ENCODE measurements around the gene TACR1. TPM values are rescaled to one million over a fixed set of nuclear protein-coding genes. Genes with fewer than 3 reads are reported as not detected.
A peak's percentile ranks its signal among the peaks of the same experiment; 100 is the strongest.

TACR1 gene
- total and polyA plus RNA-seq, 2 of the 4 experiments (the other 2 are of a cell fraction) = under 0.01 to 0.09 TPM

GRCh38 chr2:75053484-75054112 lies 145.7 kb downstream of the TACR1 start (continued):
- TF ChIP-seq SMC3 (IDR thresholded peaks at IDR 0.05; ENCODE audit: low read depth, low read length) = peak; percentile 47

GRCh38 chr2:75047992-75048625 lies 151.2 kb downstream of the TACR1 start:
- no peak overlapping the region for H3K4me3 ChIP-seq (ENCODE audit: insufficient read depth, low read depth, low read length)
- no peak overlapping the region for H2AK9ac ChIP-seq (replicated peaks; ENCODE audit: low read depth, low read length, poor library complexity)
- H3K14ac ChIP-seq (replicated peaks; ENCODE audit: low read depth, low read length) = peak overlapping the region; percentile 67
- BruUV-seq (replicated peaks) = no TSS peak
- peaks cover 7% of the 10 kb centered on the region; the same call in 1 of the 2 replicates for H4K20me1 ChIP-seq (ENCODE audit: insufficient read depth, low read length)
- TF ChIP-seq FOS (IDR thresholded peaks at IDR 0.05; ENCODE audit: low read depth, low read length) = peak; percentile 60
- TF ChIP-seq MAZ (IDR thresholded peaks at IDR 0.05; ENCODE audit: borderline replicate concordance, low read depth, low read length) = no peak
- DNase-seq (peak; percentile 69), ATAC-seq (ENCODE audit: low read depth) (peak; percentile 56)
- ChIA-PET CTCF (interaction anchor here (1.5 kb wide), 1 partner anchor 152 kb away, joined by 3 read pairs; the partner anchor contains the start of gene TACR1), POLR2A (ENCODE audit: unreplicated experiment) (no interaction called here)
- H3K9me3 ChIP-seq (ENCODE audit: control insufficient read depth, insufficient read depth, low read length) = no peaks in the 10 kb centered on the region
- H2BK20ac ChIP-seq (ENCODE audit: low read depth, low read length) = peak overlapping the region; percentile 87
- H3K9ac ChIP-seq (ENCODE audit: low read depth, low read length) = no peak overlapping the region
- H3K79me1 ChIP-seq (ENCODE audit: low read depth in 1 of 2, low read length in 2 of 2) = no peaks in the 10 kb centered on the region
- H2AK5ac ChIP-seq (ENCODE audit: low read depth, low read length) = 0 out of 2 replicates have a peak overlapping the region, but pooled peaks have one; percentile 73
- peak overlapping the region; percentile 41 to 57 for H4K8ac ChIP-seq (ENCODE audit: low read depth in 2 of 2, low read length in 2 of 2)
- peak overlapping the region; percentile 55; the same call in 1 of the 2 replicates for H3K56ac ChIP-seq (ENCODE audit: extremely low read depth, insufficient read depth, low read length)
- peaks cover 18% of the 10 kb centered on the region for H3K4me1 ChIP-seq (ENCODE audit: control insufficient read depth, insufficient read depth, low read length)
- peak overlapping the region; percentile 86 for H4K91ac ChIP-seq (ENCODE audit: insufficient read depth, low read depth, low read length)
- no peaks in the 10 kb centered on the region for H3K27me3 ChIP-seq (ENCODE audit: control insufficient read depth, insufficient read depth, low read length)
- H3K4ac ChIP-seq (ENCODE audit: low read depth, low read length) = peak overlapping the region; percentile 84
- H2BK15ac ChIP-seq (ENCODE audit: low read depth, low read length) = peak overlapping the region; percentile 50; the same call in 1 of the 3 replicates
- H3K9me1 ChIP-seq (ENCODE audit: insufficient read depth, low read length) = peaks cover 25% of the 10 kb centered on the region
- intact Hi-C loops (cut with micrococcal nuclease) (no loop called here), in situ Hi-C loops (cut with MboI; ENCODE audit: low sequenced_read_pairs) (no loop called here), dilution Hi-C loops (cut with HindIII; ENCODE audit: low sequenced_read_pairs, unreplicated experiment) (no loop called here)
- H3K23ac ChIP-seq (ENCODE audit: low read depth, low read length) = peak overlapping the region; percentile 46; the same call in 1 of the 2 replicates
- peak overlapping the region; percentile 26 for H2AFZ ChIP-seq (replicated peaks; ENCODE audit: low read length, poor library complexity)
- 0 out of 2 replicates have a peak overlapping the region, but pooled peaks have one; percentile 6 for H4K5ac ChIP-seq (ENCODE audit: low read depth, low read length)
- peak overlapping the region; percentile 33; the same call in 1 of the 2 replicates for H3K18ac ChIP-seq (ENCODE audit: low read depth, low read length)
- H3K27ac ChIP-seq (ENCODE audit: insufficient read depth, low read length) = peak overlapping the region; percentile 24
- H2BK5ac ChIP-seq (ENCODE audit: low read depth, low read length, poor library complexity, severe bottlenecking) = peak overlapping the region; percentile 90
- H3K36me3 ChIP-seq (ENCODE audit: control insufficient read depth, insufficient read depth, low read length) = no peaks in the 10 kb centered on the region
- H2BK120ac ChIP-seq (ENCODE audit: low read depth, low read length) = peak overlapping the region; percentile 77
- H3K4me2 ChIP-seq (ENCODE audit: low read depth, low read length) = peak overlapping the region; percentile 67; the same call in 1 of the 2 replicates
- no CpG with 5 or more reads among the region's 4 CpGs for WGBS, 2 experiments (ENCODE audit: extremely low coverage in 2 of 2, insufficient read length in 1 of 2)
